Uterus (tissue), 4 donors: ENCODE data around the gene RFK. TPM values are rescaled to one million over a fixed set of nuclear protein-coding genes. Genes with fewer than 3 reads are reported as not detected.

Experiments
- DNase-seq, 2 donors: peaks; one replicate each; pipeline ENCODE4 v3.0.0-alpha.2; 2019 to 2020
- H3K27ac ChIP-seq, 2 donors: fragments of 200-600 bp; sonication (generic); 1 replicate in 1 of 2; 2 replicates in 1 of 2; pipeline ENCODE4 v1.5.1; 2016 to 2018
- H3K27me3 ChIP-seq, 2 donors: fragments of 200-600 bp; sonication (generic); one replicate each; pipeline ENCODE4 v1.5.1; 2018 to 2019; ENCODE audit warnings: control low read depth in 1 of 2
- H3K36me3 ChIP-seq, 2 donors: fragments of 200-600 bp; sonication (generic); one replicate each; pipeline ENCODE4 v1.5.1; 2019; ENCODE audit warnings: control low read depth in 1 of 2
- H3K4me1 ChIP-seq, 2 donors: fragments of 200-600 bp; sonication (generic); one replicate each; pipeline ENCODE4 v1.5.1; 2018 to 2019; ENCODE audit warnings: control low read depth in 1 of 2
- H3K4me3 ChIP-seq, 2 donors: fragments of 200-600 bp; sonication (generic); 1 replicate in 1 of 2; 2 replicates in 1 of 2; pipeline ENCODE4 v1.5.1; 2018 to 2019; ENCODE audit warnings: mild to moderate bottlenecking in 1 of 2
- H3K9me3 ChIP-seq, 2 donors: fragments of 200-600 bp; sonication (generic); one replicate each; pipeline ENCODE4 v1.5.1; 2019; ENCODE audit warnings: control low read depth in 1 of 2
- POLR2A ChIP-seq, 2 donors: fragments of 450-650 bp; IDR thresholded peaks; one replicate each; pipeline ENCODE4 v1.6.1; 2016; ENCODE audit warnings: antibody characterized with exemption in 2 of 2, mild to moderate bottlenecking in 1 of 2, moderate library complexity in 1 of 2
- intact Hi-C: fragments of 100-400 bp; cut with DNase I; formaldehyde crosslinking; loops from one replicate; pipeline ENCODE4 v1.15.1; 2023; ENCODE audit warnings: low total_unique reads
- total RNA-seq, 4 donors: library from RNA; depleted of rRNA in 3 of 4; stranded (reverse); fragments of >200 nt in 3 of 4; gene quantifications; one replicate each; pipeline versions ENCODE4 v1.1.0 to v1.2.4, GENCODE V29; 2014 to 2023
- TF ChIP-seq, protein P1 (sequence below), 4 experiments: fragments of 200-600 bp in 2 of 4; fragments of 450-650 bp in 2 of 4; sonication (generic) in 2 of 4; IDR thresholded peaks; one replicate each; pipeline ENCODE4 v1.5.1; 2016 to 2019; ENCODE audit warnings: antibody characterized with exemption in 4 of 4, mild to moderate bottlenecking in 2 of 4, moderate library complexity in 1 of 4
- donor health status: DM: yes; HTN: yes; CAD: no.

RFK gene
- total RNA-seq, 4 donors from 2014 or later = 15.6 to 31.0 (median 19.2) TPM

DNA sequence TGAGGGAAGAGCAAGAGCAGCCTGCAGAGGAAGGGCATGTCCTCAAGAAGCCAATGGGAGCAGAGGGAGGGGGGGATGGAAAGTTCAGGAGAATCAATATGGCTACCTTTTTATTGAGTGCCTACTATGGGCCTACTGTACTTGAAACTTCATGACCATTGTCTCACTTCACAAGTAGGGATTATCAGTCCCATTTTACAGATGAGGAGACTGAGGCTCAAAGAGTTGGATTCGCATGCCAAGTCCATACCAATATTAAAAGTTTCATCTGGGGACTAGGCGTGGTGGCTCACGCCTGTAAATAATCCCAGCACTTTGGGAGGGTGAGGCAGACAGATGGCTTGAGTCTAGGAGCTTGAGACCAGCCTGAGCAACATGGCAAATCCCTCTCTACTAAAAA, 40.0 kb downstream of the RFK start:
- H3K27ac ChIP-seq = no peak overlapping the region
- DNase-seq = no peak
- TF ChIP-seq, protein P1, sequence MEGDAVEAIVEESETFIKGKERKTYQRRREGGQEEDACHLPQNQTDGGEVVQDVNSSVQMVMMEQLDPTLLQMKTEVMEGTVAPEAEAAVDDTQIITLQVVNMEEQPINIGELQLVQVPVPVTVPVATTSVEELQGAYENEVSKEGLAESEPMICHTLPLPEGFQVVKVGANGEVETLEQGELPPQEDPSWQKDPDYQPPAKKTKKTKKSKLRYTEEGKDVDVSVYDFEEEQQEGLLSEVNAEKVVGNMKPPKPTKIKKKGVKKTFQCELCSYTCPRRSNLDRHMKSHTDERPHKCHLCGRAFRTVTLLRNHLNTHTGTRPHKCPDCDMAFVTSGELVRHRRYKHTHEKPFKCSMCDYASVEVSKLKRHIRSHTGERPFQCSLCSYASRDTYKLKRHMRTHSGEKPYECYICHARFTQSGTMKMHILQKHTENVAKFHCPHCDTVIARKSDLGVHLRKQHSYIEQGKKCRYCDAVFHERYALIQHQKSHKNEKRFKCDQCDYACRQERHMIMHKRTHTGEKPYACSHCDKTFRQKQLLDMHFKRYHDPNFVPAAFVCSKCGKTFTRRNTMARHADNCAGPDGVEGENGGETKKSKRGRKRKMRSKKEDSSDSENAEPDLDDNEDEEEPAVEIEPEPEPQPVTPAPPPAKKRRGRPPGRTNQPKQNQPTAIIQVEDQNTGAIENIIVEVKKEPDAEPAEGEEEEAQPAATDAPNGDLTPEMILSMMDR (IDR thresholded peaks at IDR 0.05) = no peak
- TF ChIP-seq POLR2A (IDR thresholded peaks at IDR 0.05) = no peak
- intact Hi-C loops = no loop called here
- no peaks in the 10 kb centered on the region for H3K9me3 ChIP-seq
- H3K4me3 ChIP-seq = no peak overlapping the region
- H3K4me1 ChIP-seq = no peaks in the 10 kb centered on the region
- H3K36me3 ChIP-seq = no peaks in the 10 kb centered on the region
- no peaks in the 10 kb centered on the region for H3K27me3 ChIP-seq

DNA sequence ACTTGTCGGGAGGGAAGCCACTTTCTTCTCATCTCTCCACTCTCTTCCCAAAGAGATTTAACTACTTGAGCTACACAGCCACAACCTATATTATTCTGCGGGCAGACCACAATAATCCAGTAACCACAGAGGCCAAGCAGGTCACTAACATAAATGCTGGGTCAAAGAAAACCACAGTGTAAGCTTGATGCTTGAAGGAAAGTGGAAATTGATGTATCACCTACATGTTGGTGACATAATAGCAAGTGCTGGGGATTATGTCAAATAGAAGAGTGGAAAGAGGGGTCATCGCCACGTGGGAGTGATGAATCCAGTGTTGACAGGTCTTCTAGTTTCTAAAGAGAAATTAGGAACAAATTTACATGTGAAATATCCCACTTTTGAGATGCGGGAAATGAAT, 40.9 kb downstream of the RFK start:
- no peak overlapping the region for H3K4me3 ChIP-seq
- H3K4me1 ChIP-seq = no peaks in the 10 kb centered on the region
- no peak for TF ChIP-seq POLR2A (IDR thresholded peaks at IDR 0.05)
- TF ChIP-seq, protein P1 (IDR thresholded peaks at IDR 0.05) = no peak
- no peaks in the 10 kb centered on the region for H3K27me3 ChIP-seq
- H3K36me3 ChIP-seq = no peaks in the 10 kb centered on the region
- H3K27ac ChIP-seq = no peak overlapping the region
- intact Hi-C loops = no loop called here
- H3K9me3 ChIP-seq = no peaks in the 10 kb centered on the region
- no peak for DNase-seq

DNA sequence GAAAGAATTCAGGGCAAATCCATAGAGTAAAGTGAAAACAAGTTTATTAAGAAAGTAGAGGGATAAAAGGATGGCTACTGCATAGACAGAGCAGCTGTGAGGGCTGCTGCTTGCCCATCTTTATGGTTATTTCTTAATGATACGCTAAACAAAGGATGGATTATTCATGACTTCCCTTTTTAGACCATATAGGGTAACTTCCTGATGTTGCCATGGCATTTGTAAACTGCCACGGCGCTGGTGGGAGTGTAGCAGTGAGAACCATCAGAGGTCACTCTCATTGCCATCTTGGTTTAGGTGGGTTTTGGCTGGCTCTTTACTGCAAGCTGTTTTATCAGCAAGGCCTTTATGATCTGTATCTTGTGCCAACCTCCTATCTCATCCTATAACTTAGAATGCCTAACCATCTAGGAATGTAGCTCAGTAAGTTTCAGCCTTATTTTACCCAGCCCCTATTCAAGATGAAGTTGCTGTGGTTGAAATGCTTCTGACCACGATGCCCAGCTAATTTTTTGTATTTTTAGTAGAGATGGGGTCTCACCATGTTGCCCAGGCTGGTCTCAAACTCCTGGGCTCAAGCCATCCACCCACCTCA, 42.1 kb downstream of the RFK start:
- TF ChIP-seq POLR2A (IDR thresholded peaks at IDR 0.05) = no peak
- TF ChIP-seq, protein P1 (IDR thresholded peaks at IDR 0.05) = no peak
- H3K4me3 ChIP-seq = no peak overlapping the region
- H3K9me3 ChIP-seq = no peaks in the 10 kb centered on the region
- no peaks in the 10 kb centered on the region for H3K27me3 ChIP-seq
- DNase-seq = no peak
- H3K36me3 ChIP-seq = no peaks in the 10 kb centered on the region
- intact Hi-C loops = no loop called here
- H3K4me1 ChIP-seq = no peaks in the 10 kb centered on the region
- H3K27ac ChIP-seq = no peak overlapping the region

DNA sequence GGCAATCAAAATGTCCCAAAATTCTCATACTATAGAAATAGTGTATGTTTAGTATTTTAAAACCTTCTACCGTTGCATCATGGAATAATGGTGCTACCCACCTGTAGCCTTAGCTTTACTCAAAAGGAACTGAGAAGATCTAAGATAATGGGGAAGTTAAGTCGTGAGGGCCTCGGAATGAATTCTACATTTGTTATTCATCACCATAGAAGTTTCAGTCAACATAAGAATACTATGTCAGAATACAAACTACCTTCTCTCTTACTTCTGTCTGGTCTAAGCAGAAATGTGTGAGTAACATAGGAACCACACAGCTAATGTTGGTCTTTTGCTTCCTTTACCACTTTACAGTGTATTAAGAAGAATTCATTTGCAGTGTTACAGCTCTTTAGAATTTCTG, 43.2 kb downstream of the RFK start:
- Histone ChIP-seq H3K4me3 (no peak overlapping the region), H3K36me3 (no peaks in the 10 kb centered on the region), H3K4me1 (no peaks in the 10 kb centered on the region), H3K27ac (no peak overlapping the region), H3K9me3 (no peaks in the 10 kb centered on the region), H3K27me3 (no peaks in the 10 kb centered on the region)
- intact Hi-C loops = no loop called here
- DNase-seq = no peak
- no peak for TF ChIP-seq POLR2A (IDR thresholded peaks at IDR 0.05)
- TF ChIP-seq, protein P1 (IDR thresholded peaks at IDR 0.05) = no peak

DNA sequence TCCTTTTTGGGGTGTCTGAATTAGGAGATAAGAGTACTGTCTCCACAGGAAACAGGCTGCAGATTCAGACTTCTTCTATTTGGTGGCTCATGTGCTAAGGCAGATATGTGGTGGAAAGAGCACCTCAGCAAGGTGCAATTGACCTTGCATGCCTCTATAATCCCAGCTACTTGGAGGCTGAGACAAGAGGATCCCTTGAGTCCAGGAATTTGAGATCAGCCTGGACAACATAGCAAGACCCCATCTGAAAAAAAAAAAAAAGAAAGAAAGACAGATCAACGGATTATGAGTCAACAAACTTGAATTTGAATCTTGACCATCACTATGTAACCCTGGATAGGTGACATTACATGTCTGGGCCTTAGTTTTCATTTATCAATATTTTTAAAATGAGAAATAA, 44.4 kb downstream of the RFK start:
- no peak for TF ChIP-seq POLR2A (IDR thresholded peaks at IDR 0.05)
- TF ChIP-seq, protein P1 (IDR thresholded peaks at IDR 0.05) = no peak
- no peak overlapping the region for H3K4me3 ChIP-seq
- H3K9me3 ChIP-seq = no peaks in the 10 kb centered on the region
- DNase-seq = no peak
- intact Hi-C loops = no loop called here
- no peaks in the 10 kb centered on the region for H3K27me3 ChIP-seq
- no peaks in the 10 kb centered on the region for H3K36me3 ChIP-seq
- no peaks in the 10 kb centered on the region for H3K4me1 ChIP-seq
- H3K27ac ChIP-seq = no peak overlapping the region
